ENCODE measurements around the gene TPGS1.

The TPGS1 gene

DNA sequence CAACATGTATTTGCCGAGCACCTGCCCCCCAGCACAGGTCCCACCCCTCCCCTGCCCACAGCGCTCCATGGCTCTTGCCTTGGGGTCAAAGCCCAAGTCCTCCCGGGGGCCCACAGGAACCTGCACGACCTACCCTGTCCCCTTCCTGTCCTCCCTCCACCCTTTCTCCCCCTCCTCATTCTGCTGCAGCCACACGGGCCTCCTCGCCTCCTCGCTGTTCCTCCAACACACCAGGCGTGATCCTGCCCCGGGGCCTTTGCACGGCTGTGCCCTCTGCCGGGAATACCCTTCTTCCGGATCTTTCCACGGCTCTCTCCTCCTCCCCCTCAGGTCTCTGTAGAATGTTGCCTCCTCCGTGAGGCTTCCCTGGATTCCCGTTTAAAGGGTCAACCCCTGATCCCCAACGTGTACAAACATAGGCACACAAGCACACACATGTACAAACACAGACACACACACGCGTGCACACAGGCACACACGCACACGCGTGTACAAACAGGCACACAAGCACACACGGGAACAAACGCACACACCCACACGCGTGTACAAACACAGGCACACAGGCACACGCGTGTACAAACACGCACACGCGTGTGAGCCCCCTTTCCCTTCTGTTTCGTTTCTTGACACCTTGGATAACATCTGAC lies 8.2 kb upstream of the TPGS1 start:
- H3K27ac Mint-ChIP-seq, result no peak overlapping the region
- peaks cover 6% of the 10 kb centered on the region for H3K36me3 Mint-ChIP-seq
- peaks cover 15% of the 10 kb centered on the region for H3K4me1 Mint-ChIP-seq
- H3K4me3 Mint-ChIP-seq, result no peak overlapping the region
- no peaks in the 10 kb centered on the region for H3K9me3 Mint-ChIP-seq
- ATAC-seq, result no peak
- peaks cover 42% of the 10 kb centered on the region for H3K27me3 Mint-ChIP-seq

DNA sequence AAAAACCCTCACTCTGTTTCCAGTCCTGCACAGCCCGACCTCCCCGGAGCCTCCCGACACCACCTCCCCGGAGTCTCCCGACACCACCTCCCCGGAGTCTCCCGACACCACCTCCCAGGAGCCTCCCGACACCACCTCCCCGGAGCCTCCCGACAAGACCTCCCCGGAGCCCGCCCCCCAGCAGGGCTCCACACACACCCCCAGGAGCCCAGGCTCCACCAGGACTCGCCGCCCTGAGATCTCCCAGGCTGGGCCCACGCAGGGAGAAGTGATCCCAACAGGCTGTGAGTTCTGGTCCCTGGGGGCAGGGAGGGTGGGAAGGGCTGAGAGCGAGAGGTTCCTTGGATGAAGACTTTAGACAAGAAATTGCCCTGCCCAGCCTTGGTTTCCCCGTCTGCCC lies 5.7 kb upstream of the TPGS1 start:
- Mint-ChIP-seq H3K36me3 (peaks cover 6% of the 10 kb centered on the region), H3K4me3 (no peak overlapping the region), H3K9me3 (no peaks in the 10 kb centered on the region), H3K4me1 (peaks cover 20% of the 10 kb centered on the region), H3K27me3 (peaks cover 23% of the 10 kb centered on the region), H3K27ac (no peak overlapping the region)
- no peak for ATAC-seq

DNA sequence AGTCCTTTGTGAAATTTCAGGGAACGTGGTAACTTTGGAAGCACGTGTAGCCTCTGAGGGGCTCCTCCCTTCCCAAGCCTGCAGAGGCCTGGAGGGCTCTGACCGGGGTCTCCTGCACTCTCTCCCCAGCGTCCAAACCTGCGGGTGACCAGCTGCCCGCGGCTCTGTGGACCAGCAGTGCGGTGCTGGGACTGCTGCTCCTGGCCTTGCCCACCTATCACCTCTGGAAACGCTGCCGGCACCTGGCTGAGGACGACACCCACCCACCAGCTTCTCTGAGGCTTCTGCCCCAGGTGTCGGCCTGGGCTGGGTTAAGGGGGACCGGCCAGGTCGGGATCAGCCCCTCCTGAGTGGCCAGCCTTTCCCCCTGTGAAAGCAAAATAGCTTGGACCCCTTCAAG lies 2.7 kb upstream of the TPGS1 start:
- ATAC-seq, result no peak
- Mint-ChIP-seq H3K27me3 (peaks cover 3% of the 10 kb centered on the region), H3K9me3 (no peaks in the 10 kb centered on the region), H3K4me3 (no peak overlapping the region), H3K36me3 (peaks cover 14% of the 10 kb centered on the region), H3K4me1 (peaks cover 19% of the 10 kb centered on the region), H3K27ac (no peak overlapping the region)

DNA sequence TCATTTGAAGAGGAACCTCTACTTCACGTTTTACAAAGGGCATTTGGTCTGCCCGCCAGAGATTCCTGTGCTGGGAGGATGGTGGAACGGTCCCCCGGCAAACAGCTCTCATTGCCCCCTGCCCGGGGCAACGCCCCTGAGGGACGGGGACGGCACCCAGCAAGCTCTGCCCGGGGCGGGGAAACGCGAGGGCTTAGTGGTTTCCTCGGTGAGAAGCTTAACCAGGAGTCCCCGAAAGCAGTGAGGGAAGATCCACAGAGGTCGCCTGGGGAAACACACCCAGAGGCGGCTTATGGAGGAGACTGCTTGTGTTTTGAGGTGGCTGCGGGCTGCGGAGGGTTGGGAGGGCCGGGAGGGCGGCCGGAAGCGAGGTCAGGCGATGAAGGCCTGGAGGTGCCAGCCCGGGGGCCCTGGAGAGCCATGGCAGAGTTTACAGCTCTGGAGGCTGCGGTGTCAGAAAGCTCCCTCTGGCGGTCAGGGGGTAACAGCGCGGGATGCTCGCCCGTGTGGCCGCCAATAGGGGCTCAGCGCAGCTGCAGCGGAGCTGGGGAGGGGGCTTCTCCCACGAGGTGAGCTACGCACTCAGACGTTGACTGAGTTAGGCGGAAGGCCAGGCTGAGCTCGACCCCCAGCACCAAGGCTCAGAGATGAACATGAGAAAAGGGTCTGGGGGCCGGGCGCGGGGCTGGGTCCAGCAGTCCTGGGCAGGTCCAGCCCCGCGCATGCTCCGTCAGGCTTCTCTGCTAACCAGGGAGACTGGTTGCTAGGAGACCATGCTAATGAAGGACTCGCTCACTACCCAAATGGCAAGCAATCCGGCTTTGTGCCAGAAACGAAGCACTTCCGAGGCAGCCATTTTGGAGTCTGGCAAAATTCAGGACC lies 652 bp upstream of the TPGS1 start:
- Mint-ChIP-seq H3K36me3 (peaks cover 14% of the 10 kb centered on the region), H3K4me1 (peaks cover 33% of the 10 kb centered on the region), H3K4me3 (peak overlapping the region; percentile 94), H3K27me3 (no peaks in the 10 kb centered on the region), H3K27ac (peak overlapping the region; percentile 97), H3K9me3 (no peaks in the 10 kb centered on the region)
- peak; percentile 89 for ATAC-seq

DNA sequence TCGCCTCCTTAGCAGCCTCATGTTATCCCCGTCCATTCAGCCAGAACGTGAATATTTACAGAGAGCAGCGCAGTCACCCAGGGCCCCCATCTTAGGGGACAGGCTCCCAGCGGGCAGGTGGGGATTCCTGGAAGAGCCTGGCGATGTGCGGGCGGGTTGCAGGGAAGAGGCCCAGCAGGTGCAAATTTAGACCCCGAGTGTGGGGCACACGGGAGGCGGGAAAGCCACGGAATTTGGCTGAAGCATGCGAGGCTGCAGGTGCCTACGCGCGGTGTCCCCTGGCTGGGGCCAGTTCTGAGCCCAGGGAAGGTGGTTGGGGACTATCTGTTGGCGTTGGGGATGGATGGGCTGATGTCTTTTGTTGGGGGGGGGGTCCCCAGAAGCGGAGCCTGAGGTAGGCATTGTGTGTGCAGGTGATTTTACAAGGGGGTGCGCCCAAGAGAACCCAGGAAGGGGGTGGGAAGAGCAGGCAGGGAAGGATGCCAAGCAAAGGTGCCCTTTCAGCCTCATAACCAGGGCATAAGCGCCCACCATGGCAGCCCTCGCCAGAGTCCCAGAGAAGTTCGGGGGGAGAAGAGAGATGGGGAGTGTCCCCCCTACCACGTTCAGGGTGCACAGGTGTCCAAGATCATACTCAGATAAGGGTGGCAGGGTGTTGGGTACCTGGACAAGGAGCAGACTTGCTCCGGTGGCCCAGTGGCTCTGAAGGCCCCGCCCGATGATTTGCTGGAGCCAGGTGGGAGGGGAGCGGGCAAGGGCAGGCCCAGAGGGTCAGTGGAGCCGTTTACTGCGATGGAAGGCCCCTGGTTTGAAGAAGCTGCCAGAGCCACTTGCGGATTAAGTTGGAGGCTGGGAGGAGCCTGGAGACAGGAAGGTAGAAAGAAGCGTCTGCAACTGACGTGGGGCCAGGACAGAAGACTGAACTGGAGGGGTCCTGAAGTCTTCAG lies 1.2 kb downstream of the TPGS1 start:
- Mint-ChIP-seq H3K27me3 (no peaks in the 10 kb centered on the region), H3K27ac (peak overlapping the region; percentile 97), H3K9me3 (no peaks in the 10 kb centered on the region), H3K36me3 (peaks cover 14% of the 10 kb centered on the region), H3K4me3 (peak overlapping the region; percentile 94), H3K4me1 (peaks cover 41% of the 10 kb centered on the region)
- no peak for ATAC-seq

DNA sequence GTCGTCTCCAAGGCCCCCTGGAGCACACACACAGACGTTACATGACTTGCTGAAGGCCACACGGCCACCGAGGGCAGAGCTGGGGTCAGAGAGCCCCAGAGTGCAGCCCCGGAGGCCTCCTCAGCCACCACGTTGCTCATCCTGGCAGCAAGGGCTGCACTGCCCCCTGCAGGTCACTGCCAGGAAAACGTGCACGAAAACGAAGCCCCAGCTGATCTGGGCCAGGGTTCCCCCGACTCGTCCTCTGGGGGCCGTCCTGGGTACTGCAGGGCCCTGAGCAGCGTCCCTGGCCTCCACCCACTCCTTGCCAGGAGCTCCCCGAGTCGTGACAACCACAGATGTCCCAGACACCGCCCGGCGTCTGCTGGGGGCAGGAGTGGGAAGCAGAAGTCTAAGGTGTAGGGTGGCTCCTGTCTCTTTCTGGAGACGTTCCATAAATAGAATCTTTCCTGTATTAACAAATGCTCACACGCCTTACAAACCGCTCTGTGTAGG lies 3.4 kb downstream of the TPGS1 start:
- H3K36me3 Mint-ChIP-seq, result peaks cover 14% of the 10 kb centered on the region
- peaks cover 41% of the 10 kb centered on the region for H3K4me1 Mint-ChIP-seq
- no peaks in the 10 kb centered on the region for H3K27me3 Mint-ChIP-seq
- H3K27ac Mint-ChIP-seq, result peak overlapping the region; percentile 96
- no peaks in the 10 kb centered on the region for H3K9me3 Mint-ChIP-seq
- H3K4me3 Mint-ChIP-seq, result peak overlapping the region; percentile 85
- ATAC-seq, result peak; percentile 54

DNA sequence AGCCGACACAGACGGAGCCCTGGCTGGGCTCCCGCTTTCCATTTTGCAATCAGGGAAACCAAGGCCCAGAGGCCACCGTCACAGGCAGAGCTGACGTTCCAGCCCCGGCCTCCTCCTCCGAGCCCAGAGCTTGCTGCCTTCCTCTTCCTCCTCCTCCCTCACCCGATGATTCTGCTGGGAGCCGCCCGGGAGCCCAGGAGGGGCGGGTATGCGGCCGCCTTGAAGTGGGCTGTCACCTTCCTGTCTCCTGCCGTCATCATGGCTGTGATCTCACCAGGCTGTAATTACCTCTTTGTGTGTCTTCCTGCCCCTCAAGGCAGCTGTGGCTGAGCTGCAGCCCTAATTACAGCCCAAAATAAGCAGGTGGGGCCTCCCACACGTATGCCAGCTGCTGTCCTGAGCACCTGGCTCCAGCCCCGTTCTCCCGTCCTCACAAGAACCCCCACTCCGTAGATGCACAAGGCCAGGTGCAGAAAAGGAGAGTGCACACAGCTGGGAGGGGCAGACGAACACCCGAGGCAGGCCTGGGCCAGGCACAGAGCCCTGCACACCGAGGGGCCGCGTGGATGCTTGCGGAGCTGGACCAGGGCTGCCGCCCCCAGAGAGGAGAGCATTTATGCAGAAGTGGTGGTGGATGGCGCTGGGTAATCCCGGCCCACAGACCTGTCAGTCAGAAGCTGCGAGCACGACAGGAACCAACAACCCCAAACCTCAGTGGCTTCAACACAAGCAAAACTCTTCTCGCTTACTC lies 4.0 kb downstream of the TPGS1 start:
- peak; percentile 49 for ATAC-seq
- H3K4me1 Mint-ChIP-seq, result peaks cover 39% of the 10 kb centered on the region
- no peaks in the 10 kb centered on the region for H3K27me3 Mint-ChIP-seq
- H3K9me3 Mint-ChIP-seq, result no peaks in the 10 kb centered on the region
- H3K4me3 Mint-ChIP-seq, result peak overlapping the region; percentile 85
- peaks cover 14% of the 10 kb centered on the region for H3K36me3 Mint-ChIP-seq
- H3K27ac Mint-ChIP-seq, result peak overlapping the region; percentile 96

DNA sequence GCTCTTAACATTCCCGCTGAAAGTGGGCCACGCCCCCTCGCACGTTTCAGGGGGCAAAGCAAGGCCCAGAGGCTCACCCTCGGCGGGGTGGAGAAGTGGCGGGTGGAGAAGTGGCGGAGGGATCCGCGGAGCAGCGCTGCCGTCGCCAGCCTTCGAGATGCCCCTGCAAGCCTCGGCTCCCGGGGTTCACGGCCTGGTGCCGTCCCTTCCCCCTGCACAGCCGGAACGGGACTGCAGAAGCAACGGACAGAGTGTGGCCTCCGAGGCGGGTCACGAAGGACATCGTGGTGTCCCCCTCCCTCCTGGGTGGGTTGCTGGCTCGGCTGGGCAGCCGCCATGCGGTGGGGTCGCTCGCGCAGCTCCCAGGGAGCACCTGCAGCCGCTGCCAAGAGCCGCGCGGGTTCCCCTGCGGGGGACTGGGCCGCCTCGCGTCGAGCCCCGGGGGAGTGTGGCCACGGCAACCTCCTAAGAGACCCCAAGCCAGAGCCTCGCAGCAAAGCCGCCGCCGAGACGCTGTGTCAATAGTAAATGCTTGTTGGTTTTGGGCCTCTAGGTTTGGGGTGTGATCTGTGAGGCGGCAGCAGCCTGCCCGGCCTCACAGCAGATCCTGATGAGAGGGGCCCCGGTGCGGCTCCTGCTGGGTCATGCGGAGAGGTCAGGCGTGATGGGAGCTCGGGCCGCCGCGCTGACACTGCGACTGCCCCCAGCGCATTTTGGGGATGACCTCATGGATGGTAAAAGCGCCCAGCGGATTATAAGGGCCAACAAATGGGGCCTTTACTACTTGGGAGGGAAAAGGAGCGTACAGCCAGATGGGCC lies 5.5 kb downstream of the TPGS1 start:
- Mint-ChIP-seq H3K9me3 (no peaks in the 10 kb centered on the region), H3K4me3 (no peak overlapping the region), H3K36me3 (peaks cover 14% of the 10 kb centered on the region), H3K27me3 (peaks cover 8% of the 10 kb centered on the region), H3K27ac (no peak overlapping the region), H3K4me1 (peaks cover 42% of the 10 kb centered on the region)
- ATAC-seq, result no peak

DNA sequence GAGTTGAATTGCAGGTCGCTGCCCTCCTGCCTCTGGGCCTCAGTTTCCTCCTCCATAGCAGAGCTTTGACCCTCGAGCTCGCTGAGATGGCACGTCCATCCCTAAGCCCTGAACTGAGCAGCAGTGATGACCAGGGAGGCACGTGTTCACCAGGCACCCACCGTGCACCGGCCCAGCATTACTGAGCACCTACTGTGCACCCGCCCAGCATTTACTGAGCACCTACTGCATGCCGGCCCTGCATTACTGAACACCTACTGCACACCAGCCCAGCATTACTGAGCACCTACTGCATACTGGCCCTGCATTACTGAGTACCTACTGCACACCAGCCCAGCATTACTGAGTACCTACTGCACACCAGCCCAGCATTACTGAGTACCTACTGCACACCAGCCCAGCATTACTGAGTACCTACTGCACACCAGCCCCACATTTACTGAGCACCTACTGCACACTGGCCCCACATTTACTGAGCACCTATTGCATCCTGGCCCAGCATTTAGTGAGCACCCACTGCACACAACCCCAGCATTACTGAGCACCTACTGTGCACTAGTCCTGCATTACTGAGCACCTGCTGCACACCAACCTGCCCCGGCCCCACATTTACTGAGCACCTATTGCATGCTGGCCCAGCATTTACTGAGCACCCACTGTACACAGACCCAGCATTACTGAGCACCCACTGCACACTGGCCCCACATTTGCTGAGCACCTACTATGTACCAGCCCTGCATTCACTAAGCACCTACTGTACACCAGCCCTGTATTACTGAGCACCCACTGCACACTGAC lies 6.3 kb downstream of the TPGS1 start:
- H3K4me1 Mint-ChIP-seq, result peaks cover 34% of the 10 kb centered on the region
- no peak overlapping the region for H3K4me3 Mint-ChIP-seq
- peaks cover 8% of the 10 kb centered on the region for H3K27me3 Mint-ChIP-seq
- no peak overlapping the region for H3K27ac Mint-ChIP-seq
- no peaks in the 10 kb centered on the region for H3K9me3 Mint-ChIP-seq
- H3K36me3 Mint-ChIP-seq, result peaks cover 6% of the 10 kb centered on the region
- ATAC-seq, result no peak

DNA sequence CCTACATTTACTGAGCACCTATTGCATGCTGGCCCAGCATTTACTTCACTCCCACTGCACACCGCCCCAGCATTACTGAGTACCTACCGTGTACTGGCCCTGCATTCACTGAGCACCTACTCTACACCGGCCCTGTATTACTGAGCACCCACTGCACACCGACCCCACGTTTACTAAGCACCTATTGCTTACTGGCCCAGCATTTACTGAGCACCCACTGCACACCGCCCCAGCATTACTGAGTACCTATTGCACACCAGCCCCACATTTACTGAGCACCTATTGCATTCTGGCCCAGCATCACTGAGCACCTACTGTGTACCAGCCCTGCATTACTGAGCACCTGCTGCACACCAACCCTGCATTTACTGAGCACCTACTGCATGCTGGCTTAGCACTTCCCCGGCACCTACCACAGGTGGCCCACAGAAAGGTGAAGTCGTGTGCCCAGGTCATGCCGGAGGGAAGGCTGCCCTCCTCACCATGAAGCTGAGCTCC lies 6.9 kb downstream of the TPGS1 start:
- Mint-ChIP-seq H3K36me3 (no peaks in the 10 kb centered on the region), H3K9me3 (no peaks in the 10 kb centered on the region), H3K27ac (no peak overlapping the region), H3K4me1 (peaks cover 29% of the 10 kb centered on the region), H3K27me3 (peaks cover 8% of the 10 kb centered on the region), H3K4me3 (no peak overlapping the region)
- no peak for ATAC-seq

DNA sequence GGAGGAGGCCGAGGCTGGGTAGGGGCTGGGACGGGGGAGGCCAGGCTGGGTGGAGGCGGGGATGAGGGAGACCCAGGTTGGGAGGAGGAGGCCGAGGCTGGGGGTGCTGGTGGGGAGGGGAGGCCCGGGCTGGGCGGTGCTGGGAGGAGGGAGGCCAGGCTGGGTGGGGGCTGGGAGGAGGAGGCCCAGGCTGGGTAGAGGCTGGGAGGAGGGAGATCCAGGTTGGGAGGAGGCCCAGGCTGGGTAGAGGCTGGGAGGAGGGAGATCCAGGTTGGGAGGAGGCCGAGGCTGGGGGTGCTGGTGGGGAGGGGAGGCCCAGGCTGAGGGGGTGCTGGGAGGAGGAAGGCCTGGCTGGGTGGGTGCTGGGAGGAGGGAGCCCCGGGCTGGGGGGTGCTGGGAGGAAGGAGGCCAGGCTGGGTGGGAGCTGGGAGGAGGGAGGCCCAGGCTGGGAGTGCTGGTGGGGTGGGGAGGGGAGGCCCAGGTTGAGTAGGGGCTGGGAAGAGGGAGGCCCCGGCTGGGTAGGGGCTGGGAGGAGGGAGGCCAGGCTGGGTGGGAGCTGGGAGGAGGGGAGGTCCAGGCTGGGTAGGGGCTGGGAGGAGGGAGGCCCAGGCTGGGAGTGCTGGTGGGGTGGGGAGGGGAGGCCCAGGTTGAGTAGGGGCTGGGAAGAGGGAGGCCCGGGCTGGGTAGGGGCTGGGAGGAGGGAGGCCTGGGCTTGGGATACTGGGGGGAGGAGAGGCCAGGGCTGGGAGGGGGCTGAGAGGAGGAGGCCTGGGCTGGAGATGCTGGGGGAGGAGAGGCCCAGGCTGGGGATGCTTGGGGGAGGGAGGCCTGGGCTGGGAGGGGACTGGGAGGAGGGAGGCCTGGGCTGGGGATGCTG lies 10.7 kb downstream of the TPGS1 start:
- H3K27me3 Mint-ChIP-seq, result peaks cover 8% of the 10 kb centered on the region

DNA sequence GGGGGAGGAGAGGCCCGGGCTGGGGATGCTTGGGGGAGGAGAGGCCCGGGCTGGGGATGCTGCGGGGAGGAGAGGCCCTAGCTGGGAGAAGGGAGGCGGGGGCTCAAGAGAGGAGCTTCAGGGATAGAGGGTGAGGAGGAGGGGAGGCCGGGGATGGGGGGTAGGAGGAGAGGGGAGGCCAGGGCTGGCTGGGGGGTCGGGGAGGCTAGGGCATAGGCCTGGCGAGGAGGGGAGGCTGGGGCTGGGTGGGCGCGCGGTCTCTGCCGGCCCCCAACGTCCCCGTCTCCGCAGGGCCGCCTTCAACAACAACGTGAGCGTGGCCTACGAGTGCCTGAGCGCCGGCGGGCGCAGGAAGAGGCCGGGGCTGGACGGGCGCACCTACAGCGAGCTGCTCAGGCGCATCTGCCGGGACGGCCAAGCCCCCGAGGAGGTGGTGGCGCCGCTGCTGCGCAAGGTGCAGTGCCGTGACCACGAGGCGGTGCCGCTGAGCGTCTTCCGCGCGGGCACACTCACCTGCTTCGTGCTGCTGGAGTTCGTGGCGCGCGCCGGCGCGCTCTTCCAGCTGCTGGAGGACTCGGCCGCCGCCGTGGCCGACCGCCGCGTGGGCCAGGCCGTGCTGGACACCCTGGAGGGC lies 11.4 kb downstream of the TPGS1 start:
- Mint-ChIP-seq H3K27me3 (peaks cover 8% of the 10 kb centered on the region), H3K27ac (no peak overlapping the region), H3K4me3 (no peak overlapping the region), H3K9me3 (no peaks in the 10 kb centered on the region), H3K4me1 (peaks cover 6% of the 10 kb centered on the region), H3K36me3 (peaks cover 5% of the 10 kb centered on the region)
- ATAC-seq, result peak; percentile 69

More for the DNA sequence above, 10.7 kb downstream of the TPGS1 start:
- Mint-ChIP-seq H3K4me1 (peaks cover 6% of the 10 kb centered on the region), H3K36me3 (peaks cover 5% of the 10 kb centered on the region), H3K4me3 (no peak overlapping the region), H3K9me3 (no peaks in the 10 kb centered on the region), H3K27ac (no peak overlapping the region)
- ATAC-seq, result peak; percentile 50
